ENCODE data around the gene AP1M2. TPM values are rescaled to one million over a fixed set of nuclear protein-coding genes. Genes with fewer than 3 reads are reported as not detected.
"Not testable (repeated sequence)": the region's sequence is repeated elsewhere in the genome, so short reads cannot be mapped to it uniquely, and the experiment has no call there.

Gene AP1M2
- polyA plus RNA-seq, 3 donors from 2014 or later = 1.8 TPM; not detected in 2

GRCh38 chr19:10586396-10586795 lies 716 bp downstream of the AP1M2 start:
- Mint-ChIP-seq H3K9me3 (no peaks in the 10 kb centered on the region), H3K4me3 (no peak overlapping the region), H3K27ac (no peak overlapping the region), H3K27me3 (ENCODE audit: low read depth in 3 of 3) (peaks cover 0 to 6% (median 3%) of the 10 kb centered on the region in 3 donors), H3K4me1 (peaks cover 17 to 32% of the 10 kb centered on the region in 2 donors), H3K36me3 (peaks cover 0 to 6% (median 0%) of the 10 kb centered on the region in 3 donors)
- no peak for DNase-seq

DNA sequence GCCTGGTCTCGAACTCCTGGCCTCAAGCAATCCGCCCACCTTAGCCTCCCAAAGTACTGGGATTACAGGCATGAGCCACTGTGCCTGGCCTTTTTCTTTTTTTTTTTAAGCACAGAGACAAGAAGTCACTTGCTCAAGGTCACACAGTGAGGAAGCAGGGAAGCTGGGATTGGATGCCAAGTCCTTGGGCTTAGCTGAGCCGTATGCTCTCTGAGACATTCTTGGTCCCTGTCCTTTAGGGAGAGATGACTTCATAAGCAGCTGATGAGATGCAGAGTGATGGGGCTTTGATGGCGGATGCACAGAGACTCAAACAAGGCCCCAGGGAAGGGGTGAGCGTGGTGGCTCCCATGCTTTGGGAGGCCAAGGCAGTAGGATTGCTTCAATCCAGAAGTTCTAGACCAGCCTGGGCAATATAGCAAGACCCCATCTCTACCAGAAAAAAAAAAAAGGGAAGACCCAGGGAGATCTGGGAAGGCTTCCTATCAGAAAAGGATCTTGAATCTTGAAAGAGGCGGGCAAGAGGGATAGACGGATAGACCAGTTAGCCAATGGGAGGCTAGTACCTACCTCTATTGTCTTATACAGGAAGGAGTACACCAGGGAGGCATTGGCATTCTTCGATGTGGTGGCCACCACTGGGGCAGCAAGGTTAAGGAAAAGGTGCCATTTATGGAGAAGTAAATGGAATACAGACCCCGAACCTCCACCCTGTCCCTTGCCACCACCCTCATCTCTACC lies 3.9 kb downstream of the AP1M2 start:
- DNase-seq = no peak
- peaks cover 0 to 6% (median 0%) of the 10 kb centered on the region in 3 donors for H3K36me3 Mint-ChIP-seq
- H3K4me1 Mint-ChIP-seq = peaks cover 23 to 41% of the 10 kb centered on the region in 2 donors
- no peak overlapping the region for H3K27ac Mint-ChIP-seq
- peaks cover 3 to 8% (median 3%) of the 10 kb centered on the region in 3 donors for H3K27me3 Mint-ChIP-seq (ENCODE audit: low read depth in 3 of 3)
- no peaks in the 10 kb centered on the region for H3K9me3 Mint-ChIP-seq
- no peak overlapping the region for H3K4me3 Mint-ChIP-seq

DNA sequence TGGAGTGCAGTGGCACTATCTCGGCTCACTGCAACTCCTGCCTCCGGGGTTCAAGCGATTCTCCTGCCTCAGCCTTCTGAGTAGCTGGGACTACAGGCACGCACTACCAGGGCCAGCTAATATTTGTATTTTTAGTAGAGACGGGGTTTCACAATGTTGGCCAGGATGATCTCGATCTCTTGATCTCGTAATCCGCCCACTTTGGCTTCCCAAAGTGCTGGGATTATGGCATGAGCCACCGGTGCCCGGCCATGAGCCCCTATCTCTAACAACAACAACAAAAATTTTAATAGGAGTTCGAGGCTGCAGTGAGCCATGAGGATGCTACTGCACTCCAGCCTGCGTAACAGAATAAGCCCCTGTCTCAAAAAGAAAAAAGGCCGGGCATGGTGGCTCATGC lies 5.0 kb downstream of the AP1M2 start:
- Mint-ChIP-seq H3K36me3 (no peaks in the 10 kb centered on the region), H3K4me3 (no peak overlapping the region), H3K4me1 (peaks cover 20 to 31% of the 10 kb centered on the region in 2 donors), H3K27me3 (ENCODE audit: low read depth in 3 of 3) (peaks cover 3% of the 10 kb centered on the region in 3 donors), H3K27ac (no peak overlapping the region), H3K9me3 (no peaks in the 10 kb centered on the region)
- DNase-seq = no peak

- H3K9me3 Mint-ChIP-seq = no peaks in the 10 kb centered on the region
- DNase-seq = peak; percentile 81 to 86 (median 84)
- H3K27ac Mint-ChIP-seq = peak overlapping the region in 2 of 6 donors; percentile 2 to 19
- H3K36me3 Mint-ChIP-seq = no peaks in the 10 kb centered on the region
- peak overlapping the region in 3 of 5 donors; percentile 0 to 41 (median 12) for H3K4me3 Mint-ChIP-seq
- H3K27me3 Mint-ChIP-seq (ENCODE audit: low read depth in 3 of 3) = peaks cover 3% of the 10 kb centered on the region in 3 donors
- peaks cover 20 to 31% of the 10 kb centered on the region in 2 donors for H3K4me1 Mint-ChIP-seq
Observed at GRCh38 chr19:10580979-10581631, 6.0 kb downstream of the AP1M2 start.

DNA sequence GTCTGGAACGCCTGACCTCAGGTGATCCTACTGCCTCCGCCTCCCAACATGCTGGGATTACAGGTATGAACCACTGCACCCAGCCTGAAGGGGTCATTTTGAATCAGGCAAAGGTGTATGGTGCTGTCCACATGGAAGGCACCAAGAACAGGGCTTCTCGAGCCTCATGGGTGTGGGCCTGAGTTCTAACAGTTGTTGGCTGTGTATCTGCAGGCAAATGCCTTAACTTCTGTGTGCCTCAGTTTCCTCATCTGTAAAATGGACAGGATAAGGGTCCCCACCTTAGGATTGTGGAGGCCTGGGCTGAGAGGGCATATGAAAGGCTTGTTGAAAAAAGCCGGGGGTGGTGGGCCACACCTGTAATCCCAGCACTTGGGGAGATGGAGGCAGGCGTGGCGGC lies 9.2 kb downstream of the AP1M2 start:
- H3K4me1 Mint-ChIP-seq = peaks cover 6 to 8% of the 10 kb centered on the region in 2 donors
- H3K36me3 Mint-ChIP-seq = no peaks in the 10 kb centered on the region
- H3K27me3 Mint-ChIP-seq (ENCODE audit: low read depth in 3 of 3) = peaks cover 0 to 3% (median 3%) of the 10 kb centered on the region in 3 donors
- H3K4me3 Mint-ChIP-seq = no peak overlapping the region
- H3K27ac Mint-ChIP-seq = no peak overlapping the region
- no peak for DNase-seq
- H3K9me3 Mint-ChIP-seq = no peaks in the 10 kb centered on the region

DNA sequence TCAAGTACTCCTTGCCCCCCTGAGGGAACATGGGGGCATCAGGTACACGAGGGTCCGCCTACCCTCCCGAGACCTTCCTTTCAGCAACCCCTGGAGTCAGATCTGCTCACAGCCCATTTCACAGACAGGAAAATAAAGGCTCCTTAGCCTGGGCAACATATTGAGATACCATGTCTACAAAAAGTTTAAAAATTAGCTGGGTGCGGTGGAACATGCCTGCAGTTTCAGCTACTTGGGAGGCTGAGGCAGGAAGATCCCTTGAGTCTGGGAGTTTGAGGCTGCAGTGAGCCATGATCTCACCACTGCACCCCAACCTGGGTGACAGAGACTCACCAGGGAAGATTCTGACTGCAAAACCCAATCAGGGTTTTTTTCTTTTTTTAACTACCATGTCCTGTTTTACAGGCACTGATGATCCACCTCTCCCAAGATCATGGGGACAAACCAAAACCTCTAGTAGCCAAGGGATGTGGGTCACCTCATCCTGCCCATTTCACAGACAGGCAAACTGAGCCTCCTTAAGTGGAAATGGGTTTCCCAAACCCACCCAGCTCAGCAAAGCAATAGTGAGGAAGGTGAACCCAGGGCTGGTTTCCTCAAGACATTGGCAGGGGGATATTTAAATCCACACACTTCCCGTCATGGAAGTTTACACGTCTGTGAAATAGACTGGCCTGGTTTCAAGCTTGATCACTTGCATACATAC lies 11.9 kb downstream of the AP1M2 start:
- Mint-ChIP-seq H3K4me3 (no peak overlapping the region), H3K27ac (no peak overlapping the region), H3K9me3 (no peaks in the 10 kb centered on the region), H3K36me3 (no peaks in the 10 kb centered on the region), H3K27me3 (ENCODE audit: low read depth in 3 of 3) (peaks cover 4 to 8% (median 7%) of the 10 kb centered on the region in 3 donors), H3K4me1 (peaks cover 7 to 8% of the 10 kb centered on the region in 2 donors)
- no peak for DNase-seq

- H3K36me3 Mint-ChIP-seq = no peaks in the 10 kb centered on the region
- no peak for DNase-seq
- H3K4me3 Mint-ChIP-seq = no peak overlapping the region
- H3K27me3 Mint-ChIP-seq (ENCODE audit: low read depth in 3 of 3) = peaks cover 4 to 8% (median 7%) of the 10 kb centered on the region in 3 donors
- no peak overlapping the region for H3K27ac Mint-ChIP-seq
- peaks cover 8 to 9% of the 10 kb centered on the region in 2 donors for H3K4me1 Mint-ChIP-seq
- H3K9me3 Mint-ChIP-seq = no peaks in the 10 kb centered on the region
Observed at GRCh38 chr19:10574462-10574861, 12.7 kb downstream of the AP1M2 start.

DNA sequence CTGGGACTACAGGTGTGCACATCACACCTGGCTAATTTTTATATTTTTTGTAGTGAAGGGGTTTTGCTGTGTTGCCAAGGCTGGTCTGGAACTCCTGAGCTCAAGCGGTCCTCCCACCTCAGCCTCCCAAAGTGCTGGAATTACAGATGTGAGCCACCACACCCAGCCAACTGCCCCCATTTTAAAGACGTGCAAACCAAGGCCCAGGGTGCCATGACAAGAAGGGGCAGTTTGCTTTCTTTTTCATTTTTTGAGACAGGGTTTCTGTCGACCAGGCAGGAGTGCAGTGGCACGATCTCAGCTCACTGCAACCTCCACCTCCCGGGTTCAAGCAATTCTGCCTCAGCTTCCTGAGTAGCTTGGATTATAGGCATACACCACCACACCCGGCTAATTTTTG lies 13.3 kb downstream of the AP1M2 start:
- not testable (repeated sequence) for H3K27me3 Mint-ChIP-seq (ENCODE audit: low read depth in 3 of 3); H3K4me3 Mint-ChIP-seq; H3K36me3 Mint-ChIP-seq; H3K27ac Mint-ChIP-seq; H3K9me3 Mint-ChIP-seq; DNase-seq
- H3K4me1 Mint-ChIP-seq = peaks cover 14 to 16% of the 10 kb centered on the region in 2 donors

- H3K4me1 Mint-ChIP-seq = peaks cover 44 to 54% of the 10 kb centered on the region in 2 donors
- peaks cover 0 to 7% (median 0%) of the 10 kb centered on the region in 3 donors for H3K36me3 Mint-ChIP-seq
- H3K27ac Mint-ChIP-seq = peak within 1 kb of the TSS; percentile 96 to 98 (median 98)
- no peaks in the 10 kb centered on the region for H3K9me3 Mint-ChIP-seq
- peaks cover 27 to 41% (median 28%) of the 10 kb centered on the region in 3 donors for H3K27me3 Mint-ChIP-seq (ENCODE audit: low read depth in 3 of 3)
- peak within 1 kb of the TSS; percentile 90 to 100 (median 94) for H3K4me3 Mint-ChIP-seq
- DNase-seq = peak; percentile 100
Observed at GRCh38 chr19:10568826-10569651, 18.1 kb downstream of the AP1M2 start, which contains the start of gene CDKN2D. CDKN2D (minus strand) TSS chr19:10568979; CDS start chr19:10568653, 326 bp downstream.

DNA sequence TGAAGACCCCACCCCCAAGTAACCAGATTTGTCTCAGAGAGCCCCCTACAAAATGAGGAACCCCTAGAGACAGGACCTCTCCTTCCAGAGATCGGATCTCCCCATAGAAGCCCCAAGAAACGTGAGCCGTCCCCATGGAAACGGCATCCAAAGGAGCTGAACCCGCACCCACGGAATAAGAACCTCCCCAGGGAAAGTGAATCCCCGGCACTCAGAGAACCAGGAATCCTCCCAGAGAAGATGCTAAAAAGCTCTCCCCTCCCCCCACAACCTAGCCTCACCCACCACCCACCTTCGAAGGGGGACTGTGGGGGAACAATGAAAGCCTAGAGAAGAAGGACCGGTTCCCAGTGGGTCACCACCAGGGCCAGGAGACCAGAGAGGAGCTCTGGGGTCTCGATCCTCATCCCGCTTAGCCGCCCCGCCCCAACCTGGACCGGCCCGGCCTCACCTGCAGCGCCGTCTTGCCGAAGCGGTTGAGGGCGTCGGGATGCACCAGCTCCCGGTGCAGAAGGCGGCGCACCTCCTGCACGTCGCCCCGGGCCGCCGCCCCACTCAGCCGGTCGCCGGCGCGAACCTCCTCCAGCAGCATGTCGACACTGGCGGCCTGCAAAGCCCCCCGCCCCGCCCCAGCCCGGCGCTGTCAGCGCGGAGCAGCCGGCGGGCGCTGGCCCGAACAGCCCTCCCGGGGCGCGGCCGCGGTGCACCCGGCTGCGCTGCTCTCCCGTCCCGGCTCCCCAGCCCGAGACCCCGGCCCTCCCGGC lies 18.9 kb downstream of the AP1M2 start:
- Mint-ChIP-seq H3K4me1 (peaks cover 44 to 54% of the 10 kb centered on the region in 2 donors), H3K4me3 (peak overlapping the region; percentile 90 to 100 (median 94)), H3K36me3 (peaks cover 0 to 7% (median 0%) of the 10 kb centered on the region in 3 donors), H3K9me3 (no peaks in the 10 kb centered on the region), H3K27me3 (ENCODE audit: low read depth in 3 of 3) (peaks cover 27 to 41% (median 28%) of the 10 kb centered on the region in 3 donors), H3K27ac (peak overlapping the region; percentile 96 to 98 (median 98))
- DNase-seq = peak in 1 of 3 donors; percentile 15

- Mint-ChIP-seq H3K4me1 (peaks cover 44 to 54% of the 10 kb centered on the region in 2 donors), H3K4me3 (peak overlapping the region; percentile 90 to 100 (median 94)), H3K27me3 (ENCODE audit: low read depth in 3 of 3) (peaks cover 27 to 43% (median 28%) of the 10 kb centered on the region in 3 donors), H3K27ac (peak overlapping the region; percentile 96 to 98 (median 98)), H3K9me3 (no peaks in the 10 kb centered on the region), H3K36me3 (peaks cover 0 to 7% (median 0%) of the 10 kb centered on the region in 3 donors)
- peak in 1 of 3 donors; percentile 10 for DNase-seq
Observed at GRCh38 chr19:10567656-10568055, 19.5 kb downstream of the AP1M2 start.

DNA sequence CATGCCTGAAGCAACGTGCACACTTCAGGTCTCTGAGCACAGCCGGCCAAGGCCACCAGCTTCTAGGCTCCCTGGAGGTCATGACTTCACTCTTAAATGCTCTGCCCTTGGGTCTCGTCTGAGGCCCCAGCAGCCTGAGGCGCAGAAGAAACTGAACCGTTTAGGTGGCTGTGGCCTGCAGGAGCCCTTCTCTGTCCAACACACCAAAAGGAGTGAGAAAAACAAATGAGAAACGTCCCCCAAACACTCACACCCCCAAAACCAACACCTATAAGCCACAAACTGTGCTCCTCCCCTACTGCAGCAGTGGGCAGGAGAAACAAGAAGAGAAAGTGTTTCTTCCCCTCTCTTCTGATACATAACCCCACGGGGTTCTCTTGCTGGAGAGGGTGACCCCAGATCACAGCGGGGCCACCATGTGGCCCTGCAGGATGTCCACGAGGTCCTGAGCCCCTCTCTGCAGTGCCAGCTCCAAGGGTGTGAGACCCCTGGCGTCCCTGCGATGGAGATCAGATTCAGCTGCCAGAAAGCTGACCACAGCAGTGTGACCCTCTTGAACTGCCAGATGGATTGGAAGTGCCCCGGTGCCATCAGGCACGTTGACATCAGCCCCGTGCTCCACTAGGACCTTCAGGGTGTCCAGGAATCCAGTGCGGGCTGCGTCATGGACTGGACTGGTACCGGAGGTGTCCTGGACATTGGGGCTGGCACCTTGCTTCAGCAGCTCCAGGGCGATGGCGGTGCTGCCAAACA lies 20.3 kb downstream of the AP1M2 start:
- Mint-ChIP-seq H3K27ac (peak overlapping the region; percentile 96 to 98 (median 98)), H3K9me3 (no peaks in the 10 kb centered on the region), H3K4me1 (peaks cover 37 to 46% of the 10 kb centered on the region in 2 donors), H3K36me3 (peaks cover 0 to 7% (median 0%) of the 10 kb centered on the region in 3 donors), H3K4me3 (peak overlapping the region; percentile 90 to 100 (median 94)), H3K27me3 (ENCODE audit: low read depth in 3 of 3) (peaks cover 22 to 37% (median 24%) of the 10 kb centered on the region in 3 donors)
- peak; percentile 95 to 96 (median 95) for DNase-seq
